A673 (cell line): ENCODE data around the gene AVP. TPM values are rescaled to one million over a fixed set of nuclear protein-coding genes. Genes with fewer than 3 reads are reported as not detected.

Source experiments
- BruUV-seq: library from RNA; stranded (reverse); fragments of 400-500 nt; replicated peaks from 2 replicates; lab custom pipeline; 2021; lab: Mats Ljungman, UMichigan
- CTCF ChIA-PET: fragments of 300-600 bp; sonication (Branson Sonifier 250); formaldehyde crosslinking; loops from one replicate; lab custom pipeline; 2022; ENCODE audit warnings: antibody characterized with exemption; lab: Charles Lee
- POLR2A ChIA-PET: fragments of 300-600 bp; sonication (Branson Sonifier 250); formaldehyde crosslinking; loops from one replicate; lab custom pipeline; 2022; ENCODE audit warnings: antibody characterized with exemption; ENCODE audit not compliant: low non-redundant PET; lab: Charles Lee
- DNase-seq: peaks from one replicate; pipeline ENCODE4 v3.0.0-alpha.2; 2015; ENCODE audit warnings: low spot score
- H3K27ac ChIP-seq: fragments of 200-600 bp; sonication (generic); 2 replicates; pipeline ENCODE4 v1.5.1; 2016; ENCODE audit warnings: mixed run types, low read depth, mild to moderate bottlenecking, mixed read lengths, antibody characterized with exemption, low read length; ENCODE audit not compliant: poor library complexity, severe bottlenecking
- H3K27me3 ChIP-seq: fragments of 200-600 bp; sonication (generic); replicated peaks from 2 replicates; pipeline ENCODE4 v1.6.1; 2017; ENCODE audit warnings: mixed run types, low read depth, mild to moderate bottlenecking, mixed read lengths, antibody characterized with exemption, low read length; ENCODE audit not compliant: insufficient read depth, poor library complexity
- H3K36me3 ChIP-seq: fragments of 200-600 bp; sonication (generic); 2 replicates; pipeline ENCODE4 v1.6.1; 2016; ENCODE audit warnings: mixed run types, mild to moderate bottlenecking, mixed read lengths, antibody characterized with exemption, low read length; ENCODE audit not compliant: insufficient read depth, poor library complexity, severe bottlenecking
- H3K4me1 ChIP-seq: fragments of 200-600 bp; sonication (generic); 2 replicates; pipeline ENCODE4 v1.6.1; 2017; ENCODE audit warnings: mixed run types, mild to moderate bottlenecking, mixed read lengths, antibody characterized with exemption, low read length; ENCODE audit not compliant: insufficient read depth, poor library complexity, severe bottlenecking
- H3K4me3 ChIP-seq: fragments of 200-600 bp; sonication (generic); 2 replicates; pipeline ENCODE4 v1.5.1; 2016; ENCODE audit warnings: low read depth, mixed run types, mild to moderate bottlenecking, mixed read lengths, low read length; ENCODE audit not compliant: poor library complexity, severe bottlenecking
- H3K9me3 ChIP-seq: fragments of 200-600 bp; sonication (generic); 2 replicates; pipeline ENCODE4 v1.6.1; 2016; ENCODE audit warnings: mixed run types, low read depth, mild to moderate bottlenecking, mixed read lengths, antibody characterized with exemption, low read length; ENCODE audit not compliant: poor library complexity, severe bottlenecking
- CTCF ChIP-seq: fragments of 300-800, 200-600 bp; sonication (generic); conservative IDR thresholded peaks from 2 replicates; pipeline ENCODE4 v1.5.1; 2017; ENCODE audit warnings: low read depth, mild to moderate bottlenecking, antibody characterized with exemption, low read length, moderate library complexity, mixed read lengths
- EZH2 ChIP-seq: fragments of 200-600 bp; sonication (generic); IDR thresholded peaks from 2 replicates; pipeline ENCODE4 v1.6.1; 2017; ENCODE audit warnings: borderline replicate concordance, low read depth, mild to moderate bottlenecking, mixed read lengths, antibody characterized with exemption, low read length; ENCODE audit not compliant: poor library complexity, severe bottlenecking
- intact Hi-C: fragments of 100-400 bp; cut with micrococcal nuclease; formaldehyde crosslinking; loops from one replicate; pipeline ENCODE4 v1.10.0; 2022; ENCODE audit not compliant: unreplicated experiment
- total RNA-seq: library from RNA; stranded (reverse); gene quantifications from 2 replicates; pipeline ENCODE4 v1.2.3, GENCODE V29; 2021

AVP gene
- total RNA-seq, 1 experiment from 2014 or later, result not detected

DNA sequence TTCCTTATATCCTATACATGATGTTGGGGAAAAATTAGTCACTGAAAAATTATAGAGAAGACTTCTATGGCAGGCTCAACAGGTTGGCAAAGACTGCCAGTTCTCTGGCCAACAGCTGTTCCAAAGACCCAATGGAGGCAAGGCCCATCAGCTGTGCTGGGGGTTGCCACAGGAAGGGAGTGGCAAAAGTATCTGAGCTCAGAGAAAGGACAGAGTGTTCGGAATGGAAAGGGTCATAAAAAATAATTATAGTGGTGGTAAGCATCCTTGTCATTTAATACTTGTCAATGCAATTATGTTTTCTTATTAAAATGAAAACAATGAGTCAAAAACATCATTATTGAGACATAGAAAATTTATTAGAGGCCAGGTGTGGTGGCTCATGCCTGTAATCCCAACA, 39.0 kb upstream of the AVP start:
- POLR2A ChIA-PET, result no interaction called here
- Histone ChIP-seq H3K36me3 (peaks cover 13% of the 10 kb centered on the region), H3K27ac (peak overlapping the region; percentile 23), H3K4me3 (no peak overlapping the region), H3K27me3 (no peaks in the 10 kb centered on the region), H3K9me3 (no peaks in the 10 kb centered on the region), H3K4me1 (no peaks in the 10 kb centered on the region)
- TF ChIP-seq EZH2 (no peak), CTCF (no peak)
- intact Hi-C loops, result no loop called here
- DNase-seq, result no peak
- CTCF ChIA-PET, result no interaction called here
- BruUV-seq, result no TSS peak

GRCh38 chr20:3121955-3122610, 37.6 kb upstream of the AVP start:
- CTCF ChIA-PET, result interaction anchor here (0.6 kb wide), 1 partner anchor 448 kb away, joined by 6 read pairs; no protein-coding TSS in a partner anchor

DNA sequence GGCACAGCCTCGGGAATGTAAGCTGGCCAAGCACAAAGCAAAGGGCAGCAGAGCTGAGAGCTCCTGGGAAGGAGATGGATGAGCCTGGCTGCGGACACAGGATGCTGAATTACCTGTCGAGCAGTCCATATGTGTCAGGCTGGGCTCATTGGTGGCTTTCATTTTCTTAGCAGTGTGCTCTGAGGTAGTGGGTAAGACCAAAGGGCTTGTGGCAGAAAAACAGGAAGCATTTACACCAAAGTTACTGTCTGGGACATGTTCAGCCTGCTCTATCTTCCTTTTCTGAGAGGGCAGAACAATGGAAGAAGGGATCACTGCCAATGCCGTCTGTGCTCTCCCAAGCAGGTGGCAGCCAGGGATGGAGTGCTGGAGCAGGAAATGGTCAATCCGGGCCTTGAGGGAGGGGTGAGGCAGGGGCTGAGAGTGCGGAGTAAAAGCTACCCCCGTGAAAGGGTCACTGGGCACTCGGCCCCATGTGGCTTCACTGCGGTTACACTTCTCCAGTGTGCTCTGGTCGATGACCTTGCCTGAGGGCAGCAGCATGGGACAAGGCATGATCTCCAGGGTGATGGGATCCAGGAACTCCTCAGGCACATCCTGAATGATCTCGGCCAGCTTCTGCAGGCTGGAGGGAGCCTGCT, 36.9 kb upstream of the AVP start:
- Histone ChIP-seq H3K27ac (no peak overlapping the region), H3K36me3 (peaks cover 13% of the 10 kb centered on the region), H3K4me3 (no peak overlapping the region), H3K4me1 (no peaks in the 10 kb centered on the region), H3K27me3 (no peaks in the 10 kb centered on the region), H3K9me3 (no peaks in the 10 kb centered on the region)
- CTCF ChIA-PET, result interaction anchor here (0.6 kb wide), 1 partner anchor 448 kb away, joined by 6 read pairs; no protein-coding TSS in a partner anchor
- BruUV-seq, result no TSS peak
- no peak for DNase-seq
- intact Hi-C loops, result no loop called here
- TF ChIP-seq EZH2 (no peak), CTCF (no peak)
- POLR2A ChIA-PET, result no interaction called here

More at GRCh38 chr20:3121955-3122610, 37.6 kb upstream of the AVP start:
- no peak for DNase-seq
- no peak for TF ChIP-seq EZH2
- TF ChIP-seq CTCF, result no peak
- POLR2A ChIA-PET, result no interaction called here
- intact Hi-C loops, result no loop called here
- BruUV-seq, result TSS peak; percentile 32
- Histone ChIP-seq H3K27me3 (no peaks in the 10 kb centered on the region), H3K4me1 (no peaks in the 10 kb centered on the region), H3K27ac (no peak overlapping the region), H3K36me3 (peaks cover 13% of the 10 kb centered on the region), H3K4me3 (no peak overlapping the region), H3K9me3 (no peaks in the 10 kb centered on the region)
